Stimulated activated CD4-positive, alpha-beta T cell treated with anti-CD3 and anti-CD28 coated beads, Interleukin-2, amount 100 ng/mL, for 4 hours (primary cell): ENCODE results near the gene CTCFL.
"Not testable (repeated sequence)": the region's sequence is repeated elsewhere in the genome, so short reads cannot be mapped to it uniquely, and the experiment has no call there.

Experiments used
- DNase-seq: peaks from one replicate; pipeline ENCODE4 v3.0.0-alpha.2; 2020; ENCODE audit warnings: low read depth

Gene CTCFL

DNA sequence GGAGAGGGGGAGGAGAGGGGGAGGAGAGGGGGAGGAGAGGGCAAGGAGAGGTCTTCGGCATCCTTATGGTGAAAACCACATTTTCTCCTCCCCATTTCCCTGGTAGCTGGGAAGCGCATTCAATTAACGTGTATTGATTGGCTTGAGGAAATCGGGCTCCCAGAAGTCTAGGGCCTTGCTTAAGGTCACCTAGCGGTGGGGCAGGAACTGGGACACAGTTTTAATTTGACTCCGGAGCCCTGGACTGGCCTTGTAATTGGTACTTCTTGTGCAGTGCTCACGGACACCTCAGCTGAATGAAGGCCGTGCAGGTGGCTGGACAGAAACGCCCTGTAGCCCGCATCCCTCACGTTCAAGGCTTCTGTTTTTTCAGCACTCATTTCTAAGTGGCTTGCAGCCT is 42.8 kb downstream of the CTCFL start:
- DNase-seq: no peak

DNA sequence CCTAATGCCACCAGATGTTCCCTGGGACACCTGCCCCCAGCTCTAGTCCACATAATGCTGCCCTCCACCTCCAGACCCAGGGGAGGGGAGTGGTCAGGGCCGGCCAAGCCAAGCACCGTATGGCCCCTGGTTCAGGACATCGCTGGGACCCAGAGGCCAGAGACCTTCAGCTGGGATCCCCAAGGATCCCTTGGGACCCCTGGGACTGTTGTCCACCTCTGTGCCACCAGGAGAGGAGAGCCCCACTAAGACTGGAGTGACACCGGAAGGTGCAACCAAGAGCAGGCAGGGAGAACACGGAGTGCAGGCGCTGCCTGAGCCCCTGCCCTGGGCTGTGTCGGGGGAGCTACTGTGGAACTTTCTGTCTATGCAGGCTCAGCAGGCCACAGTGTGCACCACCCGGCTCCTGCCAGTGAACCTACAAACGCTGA is 43.6 kb downstream of the CTCFL start:
- no peak for DNase-seq

DNA sequence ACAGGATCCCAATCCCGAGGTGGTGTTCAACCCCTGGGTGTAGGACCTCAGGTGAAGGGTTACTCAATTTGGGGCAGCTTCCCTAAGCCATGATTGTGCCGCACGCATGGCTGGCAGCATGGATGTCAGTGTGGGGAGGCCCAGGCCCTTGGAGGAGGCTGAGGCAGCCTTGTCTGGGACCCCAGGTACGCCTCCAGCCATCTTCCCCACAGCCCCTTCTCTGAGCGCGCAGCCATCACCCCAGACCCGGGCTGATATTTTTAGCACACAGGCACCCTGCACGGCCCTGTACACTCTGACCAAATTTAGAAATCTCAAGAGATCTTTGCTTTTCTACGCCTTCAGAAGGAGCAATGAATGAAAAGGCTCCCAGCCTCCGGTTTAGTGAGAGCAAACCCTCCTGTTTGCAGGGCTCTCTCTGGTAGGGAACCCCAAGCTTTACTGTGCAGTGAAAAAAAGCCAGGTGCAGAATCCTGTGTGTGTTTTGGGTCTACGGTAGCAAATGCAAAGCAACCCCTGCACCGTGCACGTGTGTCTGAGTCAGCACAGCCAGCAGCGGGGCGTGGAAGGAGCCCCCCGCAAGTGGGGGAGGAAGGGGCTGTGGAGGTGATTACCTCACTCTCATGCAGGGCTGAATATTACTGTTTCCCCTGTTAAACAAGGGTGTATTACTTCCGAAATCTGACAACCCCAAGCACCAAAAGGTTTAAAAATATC is 44.3 kb downstream of the CTCFL start:
- DNase-seq: peak; percentile 24

DNA sequence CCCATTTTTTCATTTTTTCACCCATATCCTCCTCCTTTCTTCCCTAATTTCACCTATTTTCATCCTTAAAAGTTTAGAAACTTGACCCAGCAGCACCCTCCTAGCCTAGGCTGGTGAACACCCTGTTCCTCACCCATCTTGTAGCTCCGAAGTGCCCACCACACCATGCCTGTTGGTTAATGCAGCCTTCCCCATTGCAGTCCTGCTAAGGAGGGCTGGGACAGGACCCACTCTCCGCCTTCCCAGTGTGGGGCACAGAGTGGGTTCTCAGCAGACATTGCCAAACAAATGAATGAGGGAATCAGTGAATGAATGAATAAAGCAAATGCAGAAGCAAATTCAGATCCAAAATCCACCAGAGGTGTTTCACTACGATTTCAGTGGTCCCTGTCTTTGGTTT is 45.7 kb downstream of the CTCFL start:
- DNase-seq: no peak

DNA sequence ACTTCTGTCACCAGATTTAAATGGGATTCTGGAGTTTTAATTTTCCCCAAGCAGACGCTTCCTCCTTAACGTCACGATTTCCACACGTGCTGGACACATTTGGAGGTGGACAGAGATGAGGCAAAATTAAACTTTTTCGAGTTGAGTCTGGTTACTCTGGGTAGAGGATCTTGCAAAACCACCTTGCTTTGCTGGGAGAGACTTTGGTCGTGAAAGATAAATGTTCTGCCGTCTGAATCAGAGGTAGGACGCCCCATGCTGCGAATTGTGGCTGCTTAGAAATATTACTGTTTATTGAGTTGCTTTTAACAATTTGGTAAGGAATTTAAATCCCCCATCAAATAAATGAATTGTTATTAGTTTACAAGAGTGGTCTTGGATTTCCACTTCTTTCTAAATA is 46.8 kb downstream of the CTCFL start:
- DNase-seq: no peak

DNA sequence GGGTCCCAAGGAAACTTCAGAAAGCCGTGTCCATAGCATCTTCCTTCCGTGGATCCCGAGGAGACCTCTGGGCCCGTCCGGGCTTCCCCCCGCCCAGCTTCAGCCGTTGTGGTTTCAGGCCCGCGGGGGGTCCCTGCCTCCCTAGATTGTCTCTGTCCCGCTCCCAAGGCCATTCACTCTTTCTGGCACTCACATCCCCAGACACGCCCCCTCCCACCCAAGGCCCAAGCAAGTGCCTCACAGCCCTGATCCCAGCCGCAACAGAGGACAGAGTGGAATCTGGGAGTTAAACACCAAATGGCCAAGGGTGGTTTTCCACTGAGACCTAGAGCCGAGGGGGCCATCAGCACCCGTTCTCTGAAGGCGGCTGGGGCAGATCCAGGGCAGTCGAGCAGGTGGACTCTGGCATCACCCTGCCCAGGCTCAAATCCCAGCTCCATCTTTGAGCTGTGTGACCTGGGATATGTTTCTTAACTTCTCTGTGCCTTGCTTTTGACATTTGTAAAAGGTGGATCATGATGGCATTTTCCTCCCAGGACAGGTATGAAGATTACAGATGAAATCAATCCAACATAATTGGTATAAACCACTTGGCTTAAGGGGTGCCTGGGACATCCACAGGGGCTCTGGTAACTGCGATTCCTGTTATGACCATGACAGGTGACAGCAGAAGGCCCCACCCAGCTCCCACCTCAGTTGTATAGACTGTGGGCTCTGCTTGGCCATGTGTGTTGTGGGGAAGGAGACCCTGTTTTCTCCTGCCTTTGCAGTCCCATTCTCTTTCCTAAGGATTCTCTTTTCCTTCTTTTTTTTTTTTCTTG is 48.1 kb downstream of the CTCFL start:
- no peak for DNase-seq

DNA sequence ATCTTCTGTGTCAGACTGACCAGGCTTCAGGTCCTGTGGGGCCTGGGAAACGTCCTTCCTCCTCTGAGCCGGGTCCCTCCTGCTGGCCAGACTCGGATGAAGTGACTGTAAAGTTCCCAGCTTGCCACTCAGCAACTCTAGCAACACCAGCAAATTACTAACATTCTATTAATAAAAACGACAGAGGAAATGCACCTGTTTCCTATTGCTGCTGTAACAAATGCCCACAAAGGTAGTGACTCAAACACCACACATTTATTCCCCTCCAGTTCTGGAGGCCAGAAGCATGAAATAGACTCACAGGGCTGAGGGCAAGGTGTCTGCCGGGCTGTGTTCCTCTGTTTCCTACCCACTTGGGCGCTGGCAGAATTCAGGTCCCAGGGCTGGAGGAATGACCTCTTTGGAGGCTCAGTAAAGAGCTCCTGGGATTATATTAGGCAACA is 48.8 kb downstream of the CTCFL start:
- DNase-seq: no peak

DNA sequence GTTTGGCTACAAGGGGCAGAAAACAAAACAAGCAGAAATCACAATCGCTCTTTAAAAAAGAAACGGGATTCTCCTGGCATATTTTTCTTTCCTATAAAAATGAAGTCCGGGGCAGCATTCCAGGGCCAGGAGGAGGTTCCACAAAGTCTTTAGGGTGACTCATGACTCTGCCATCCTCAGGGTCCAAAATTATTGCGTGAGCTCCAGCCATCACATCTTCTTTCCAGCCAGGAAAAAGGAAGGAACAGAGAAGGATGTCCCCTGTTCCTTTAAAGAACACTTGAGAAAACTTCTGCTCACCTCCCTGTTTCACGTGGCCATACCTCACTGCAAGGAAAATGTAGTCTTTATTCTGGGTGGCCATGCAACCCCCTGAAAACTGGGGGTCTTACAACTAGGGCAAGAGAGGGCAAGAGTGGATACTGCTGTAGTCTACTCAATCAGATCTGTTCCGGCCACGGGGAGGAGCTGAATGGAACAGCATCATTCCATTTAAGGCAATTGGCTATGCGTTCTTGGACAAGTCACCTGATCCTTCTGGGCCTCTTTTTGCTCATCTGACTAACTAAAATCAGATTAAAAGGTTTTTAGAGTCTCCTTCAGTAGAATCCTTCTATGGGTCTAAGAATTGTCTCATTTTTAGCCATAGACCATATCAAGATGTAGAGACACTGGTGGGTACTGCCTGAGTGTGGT is 49.4 kb downstream of the CTCFL start:
- DNase-seq: no peak

DNA sequence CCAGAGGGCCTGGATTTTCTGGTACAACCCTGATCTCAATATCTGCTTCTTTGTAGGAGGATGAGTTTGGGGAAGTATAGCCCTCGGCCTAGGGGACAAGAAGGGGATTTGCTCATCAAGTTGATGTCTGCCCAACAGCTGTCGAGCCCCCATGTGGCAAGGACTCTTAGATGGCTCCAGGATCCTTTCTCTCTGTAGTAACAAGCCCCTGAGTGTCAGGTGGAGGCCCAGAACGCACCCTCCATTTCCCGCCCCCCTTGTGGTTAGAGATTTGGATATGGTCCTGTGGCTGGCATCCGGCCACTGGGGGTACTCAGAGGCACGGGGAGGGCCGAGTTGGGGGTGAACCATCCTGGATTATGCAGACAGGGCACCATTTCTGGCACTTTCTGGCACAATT is 50.1 kb downstream of the CTCFL start:
- DNase-seq: no peak

DNA sequence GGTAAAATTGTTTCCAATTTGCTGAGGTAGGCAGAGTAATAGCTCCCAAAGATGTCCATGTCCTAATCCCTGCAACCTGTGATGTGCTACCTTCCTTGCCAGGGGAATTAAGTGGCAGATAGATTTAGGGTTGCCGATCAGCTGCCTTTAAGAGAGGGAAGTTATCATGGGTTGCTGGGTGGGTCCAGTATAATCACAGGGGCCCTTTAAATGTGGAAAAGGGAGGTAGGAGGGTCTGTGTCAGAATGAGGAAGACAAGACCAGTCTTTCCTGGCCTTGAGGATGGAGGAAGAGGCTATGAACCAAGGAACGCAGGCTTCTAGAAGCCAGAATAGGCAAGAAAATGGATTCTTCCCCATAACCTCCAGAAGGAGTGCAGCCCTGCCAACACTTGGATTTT is 50.7 kb downstream of the CTCFL start:
- no peak for DNase-seq

DNA sequence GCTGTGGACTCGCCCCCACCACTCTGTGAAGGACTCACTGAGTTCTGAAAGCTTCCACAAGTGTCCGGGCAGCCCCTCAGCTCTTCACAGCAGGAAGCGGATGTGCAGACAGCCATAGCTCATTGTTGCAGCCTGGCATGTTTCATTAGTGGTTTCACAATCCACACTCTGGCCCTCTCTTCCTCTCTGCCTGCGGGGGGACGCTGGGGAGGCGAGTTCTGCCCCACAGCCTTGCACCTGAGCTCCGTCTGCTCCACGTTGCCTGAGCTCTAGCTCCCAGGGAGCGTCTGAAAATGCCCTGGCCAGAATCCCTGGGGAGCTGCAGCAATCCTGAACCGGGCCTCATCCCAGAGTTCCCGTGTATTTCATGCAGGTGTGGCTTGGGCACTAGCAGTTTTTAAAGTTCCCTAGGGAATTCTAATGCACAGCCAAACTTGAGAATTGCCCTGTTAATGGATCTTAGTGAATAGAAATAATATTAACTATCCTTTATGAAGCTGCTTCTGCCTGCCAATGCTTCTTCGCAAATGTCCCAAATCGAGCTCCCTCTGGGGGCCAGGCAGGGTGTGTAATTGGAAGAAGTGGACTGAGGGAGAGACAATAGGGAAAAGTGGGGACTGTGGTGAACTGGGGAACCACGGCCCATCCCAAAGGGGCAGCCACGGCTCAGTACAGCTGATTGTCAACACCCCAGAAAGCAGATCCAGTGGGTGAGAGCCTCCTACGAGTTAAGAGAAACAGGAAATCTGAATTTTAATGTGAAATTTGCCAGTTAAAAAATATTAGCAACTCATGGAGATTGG is 51.5 kb downstream of the CTCFL start:
- DNase-seq: no peak

DNA sequence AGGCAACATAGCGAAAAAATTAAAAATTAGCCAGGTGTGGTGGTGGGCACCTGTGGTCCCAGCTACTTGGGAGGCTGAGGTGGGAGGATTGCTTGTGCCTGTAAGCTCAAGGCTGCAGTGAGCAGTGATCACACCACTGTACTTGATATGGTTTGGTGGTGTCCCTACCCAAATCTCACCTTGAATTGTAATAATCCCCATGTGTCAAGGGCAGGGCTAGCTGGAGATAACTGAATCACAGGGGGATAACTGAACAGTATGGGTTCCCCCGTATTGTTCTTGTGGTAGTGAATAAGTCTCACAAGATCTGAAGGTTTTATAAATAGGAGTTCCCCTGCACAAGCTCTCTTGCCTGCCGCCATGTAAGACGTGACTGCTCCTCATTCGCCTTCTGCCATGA is 52.5 kb downstream of the CTCFL start:
- not testable (repeated sequence) for DNase-seq

DNA sequence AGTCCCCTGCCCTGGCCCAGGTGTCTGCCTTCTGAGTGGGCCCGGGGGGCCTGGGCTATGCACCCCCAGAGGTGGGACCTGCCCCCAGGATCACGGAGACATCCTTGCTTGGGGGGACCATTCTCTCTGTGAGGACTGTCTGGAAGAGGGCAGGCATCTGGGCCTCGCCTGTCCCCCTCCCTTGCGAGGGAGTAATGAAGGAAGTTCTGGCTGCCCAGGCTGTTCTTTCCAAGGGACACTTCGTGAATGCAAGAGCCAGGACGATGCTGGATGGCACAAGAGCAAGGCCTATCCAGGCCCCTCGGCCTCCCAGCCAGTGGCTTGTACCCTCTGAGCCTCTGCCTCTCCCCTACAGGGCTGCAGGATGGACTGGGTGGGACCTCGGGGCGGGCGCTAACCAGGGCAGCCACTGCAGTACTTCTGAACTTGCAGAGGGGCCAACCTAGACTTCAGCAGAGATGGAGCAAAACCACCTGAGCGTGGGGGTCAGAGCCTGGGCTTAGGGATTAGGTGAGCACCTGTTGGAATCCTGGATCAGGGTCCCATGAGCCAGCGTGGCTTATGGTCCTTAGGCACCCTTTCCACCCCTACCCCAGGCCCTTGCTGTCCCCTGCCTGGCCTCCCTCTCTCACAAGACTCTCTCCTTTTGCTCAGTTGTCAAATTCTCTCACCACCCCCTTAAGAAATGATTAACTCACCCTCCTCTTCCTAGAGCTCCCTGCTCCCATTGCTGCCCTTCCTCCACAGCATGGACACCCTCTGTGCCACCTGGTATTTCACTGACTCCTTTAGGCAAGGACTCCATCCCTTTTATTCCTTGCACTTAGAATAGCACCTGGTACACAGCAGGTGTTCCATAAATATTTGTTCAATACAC is 53.2 kb downstream of the CTCFL start:
- no peak for DNase-seq

DNA sequence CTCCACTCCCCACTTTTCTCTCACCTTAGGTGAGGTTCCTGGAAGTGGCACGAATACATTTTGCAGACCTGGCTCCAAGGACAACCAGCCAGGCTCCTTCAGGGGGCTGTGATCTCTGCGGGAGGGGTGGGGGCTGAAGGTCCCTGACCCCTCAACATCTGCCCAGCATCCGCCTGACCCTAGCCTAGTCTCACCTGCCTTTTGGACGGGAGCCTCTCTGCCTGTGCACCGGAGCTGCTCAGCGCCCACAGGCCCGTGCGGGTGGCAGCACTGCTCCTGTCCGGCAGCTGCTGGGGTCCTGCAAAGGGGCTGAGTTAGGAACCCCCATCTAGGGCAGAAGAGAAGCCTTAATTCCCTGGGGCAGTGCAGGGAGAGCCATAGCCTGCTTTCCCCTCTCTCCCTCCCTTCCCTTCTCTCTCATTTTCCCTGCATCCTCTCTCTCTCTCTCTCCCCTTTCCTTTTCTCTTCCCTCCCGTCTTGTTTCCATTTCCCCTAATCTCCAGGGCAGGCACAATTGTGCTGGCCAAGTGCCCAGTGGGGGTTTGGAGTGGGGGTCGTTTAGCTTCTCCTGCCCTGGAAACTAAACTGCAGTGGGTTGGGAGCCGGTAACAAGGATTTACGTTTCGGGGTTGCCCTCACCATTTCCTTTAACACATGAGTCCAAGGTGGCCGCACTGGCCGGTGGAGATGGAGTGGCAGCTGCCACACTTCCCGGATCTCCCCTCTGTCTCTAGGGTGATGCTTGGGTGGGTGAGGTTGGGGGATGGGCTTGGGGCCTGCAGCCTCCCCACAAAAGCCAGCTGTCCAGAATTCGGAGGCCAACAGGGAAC is 54.1 kb downstream of the CTCFL start:
- DNase-seq: no peak

DNA sequence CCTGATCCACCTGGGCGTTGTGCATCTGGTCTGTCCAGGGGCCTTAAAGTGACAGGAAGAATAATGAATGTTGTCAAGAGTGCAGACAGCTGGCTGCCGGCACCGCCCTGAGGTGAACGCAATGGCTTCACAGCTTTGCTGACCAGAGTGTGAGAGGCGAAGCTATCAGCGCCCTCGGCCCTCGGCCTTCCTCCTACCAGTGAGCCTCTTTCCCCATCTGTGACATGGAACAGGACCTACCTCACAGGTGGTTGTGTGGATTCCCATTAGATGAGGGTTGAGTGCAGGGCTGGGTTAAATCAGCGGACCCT is 54.8 kb downstream of the CTCFL start:
- DNase-seq: no peak

DNA sequence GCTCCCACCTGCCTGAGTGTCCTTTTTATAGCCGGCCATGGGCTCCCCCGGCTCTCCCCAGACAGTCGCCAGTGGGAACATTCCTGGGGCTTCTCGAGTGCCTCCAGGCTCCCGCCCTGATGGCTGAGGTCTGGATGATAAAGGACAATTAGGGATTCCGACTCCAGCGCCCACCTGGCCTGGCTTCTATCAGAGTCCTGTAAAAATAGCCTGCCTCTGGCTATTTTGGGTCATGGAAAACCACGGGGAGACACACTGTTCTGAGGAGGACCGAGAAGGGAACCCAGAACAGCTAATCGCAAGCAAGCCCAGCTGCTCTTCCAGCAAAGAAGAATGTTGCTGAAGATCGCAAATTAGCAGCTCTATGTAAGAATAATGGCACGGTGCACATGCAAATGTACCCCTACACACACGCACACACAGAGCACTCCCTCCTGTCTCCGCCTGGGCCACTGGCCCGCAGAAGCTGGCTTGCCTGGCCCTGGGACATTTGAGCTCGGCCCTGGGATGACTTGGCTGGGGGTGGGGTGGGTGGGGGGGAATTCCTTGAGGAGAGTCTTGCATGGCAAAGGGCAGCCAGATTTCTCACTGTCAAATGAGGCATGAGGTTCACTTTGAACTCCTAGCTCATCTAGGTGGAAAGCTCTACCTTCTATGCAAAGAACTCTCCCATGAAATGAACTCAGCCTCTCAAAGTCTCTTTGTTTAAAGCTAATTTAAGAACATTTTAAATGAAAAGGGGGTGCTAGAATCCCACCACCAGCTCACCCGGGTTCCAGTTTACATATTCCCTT is 55.3 kb downstream of the CTCFL start:
- no peak for DNase-seq

DNA sequence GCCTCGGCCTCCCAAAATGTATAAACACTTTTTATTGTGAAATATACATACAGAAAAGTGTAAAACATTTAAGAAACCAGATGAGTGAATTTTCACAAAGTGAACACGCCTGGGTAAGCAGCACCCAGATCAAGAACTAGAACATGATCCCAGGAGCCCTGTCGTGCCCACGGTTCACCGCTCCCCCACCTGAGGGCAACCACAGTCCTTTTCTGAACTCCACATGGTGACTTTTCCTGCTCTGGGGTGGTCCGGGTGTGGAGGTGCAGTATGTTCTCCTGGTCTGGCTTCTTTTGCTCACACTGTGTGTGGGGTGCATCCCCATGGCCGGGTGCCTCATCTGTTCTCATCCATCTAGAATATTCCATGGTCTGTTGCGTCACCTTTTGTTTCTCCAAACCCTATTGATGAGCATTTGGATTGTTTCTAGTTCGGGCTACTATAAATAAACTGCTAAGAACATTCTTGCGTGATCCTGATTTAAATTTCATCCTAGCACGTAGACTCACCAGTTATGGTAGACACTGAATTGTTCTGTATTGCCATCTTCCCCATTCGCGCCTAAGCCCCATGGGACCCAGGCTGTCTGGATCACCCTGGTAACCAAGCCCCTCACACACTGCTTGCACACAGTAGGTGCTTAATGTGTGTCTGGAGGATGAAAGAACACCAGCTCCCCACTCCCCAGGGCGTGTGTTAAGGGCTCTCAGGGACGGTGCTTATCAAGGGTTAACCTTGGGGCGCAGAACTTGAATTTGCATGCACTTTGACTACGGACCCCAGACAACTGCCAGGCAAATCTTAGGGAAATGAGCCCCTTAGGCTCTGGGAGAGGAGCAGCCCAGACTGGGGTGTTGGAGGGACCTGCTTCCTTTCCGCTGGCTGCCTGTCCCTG is 56.2 kb downstream of the CTCFL start:
- no peak for DNase-seq

DNA sequence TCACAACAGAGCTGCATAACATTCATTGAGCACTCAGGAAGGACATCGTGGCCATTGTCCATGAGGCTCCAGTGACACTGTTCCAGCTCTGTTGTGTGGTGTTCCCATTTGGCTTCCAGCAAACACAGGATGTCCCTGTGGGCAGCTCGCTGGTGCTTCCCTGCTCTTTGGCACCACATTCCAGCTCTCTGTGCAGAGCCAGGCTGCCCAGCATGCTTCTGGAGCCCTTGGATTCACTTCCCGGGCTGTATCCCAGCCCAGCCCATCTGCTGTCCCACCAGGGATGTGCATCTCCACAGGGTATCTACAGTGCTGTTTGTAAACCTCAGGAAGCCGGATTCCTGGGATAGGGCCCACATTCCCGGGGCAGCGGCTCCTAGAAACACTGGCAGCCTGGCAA is 57.2 kb downstream of the CTCFL start:
- no peak for DNase-seq

DNA sequence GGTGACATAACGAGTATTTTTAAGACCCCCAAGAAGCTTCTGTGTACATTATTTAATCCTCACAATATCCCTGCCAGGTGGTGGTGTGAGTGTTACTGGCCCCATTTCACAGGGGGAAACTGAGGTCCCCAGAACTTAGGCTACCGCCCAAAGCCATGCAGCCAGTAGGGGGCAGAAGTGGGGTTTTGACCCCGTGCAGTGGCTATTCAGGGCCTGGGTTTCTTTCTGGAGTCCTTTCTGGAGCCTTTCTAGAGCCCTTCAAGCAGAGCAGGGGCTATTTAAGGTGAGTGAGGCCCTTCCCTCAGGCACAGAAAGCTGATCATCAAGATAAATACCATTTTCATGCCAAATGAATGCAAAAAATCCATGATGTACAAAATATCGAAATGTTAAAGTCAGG is 59.0 kb downstream of the CTCFL start:
- no peak for DNase-seq
